GM21619 (cell line): Measurements from ENCODE around the gene RNF141.

Source experiments
- ATAC-seq: cut with Tn5 transposase; IDR thresholded peaks from one replicate; pipeline ENCODE4 v1.9.1; 2021; ENCODE audit not compliant: unreplicated experiment

RNF141 gene

DNA sequence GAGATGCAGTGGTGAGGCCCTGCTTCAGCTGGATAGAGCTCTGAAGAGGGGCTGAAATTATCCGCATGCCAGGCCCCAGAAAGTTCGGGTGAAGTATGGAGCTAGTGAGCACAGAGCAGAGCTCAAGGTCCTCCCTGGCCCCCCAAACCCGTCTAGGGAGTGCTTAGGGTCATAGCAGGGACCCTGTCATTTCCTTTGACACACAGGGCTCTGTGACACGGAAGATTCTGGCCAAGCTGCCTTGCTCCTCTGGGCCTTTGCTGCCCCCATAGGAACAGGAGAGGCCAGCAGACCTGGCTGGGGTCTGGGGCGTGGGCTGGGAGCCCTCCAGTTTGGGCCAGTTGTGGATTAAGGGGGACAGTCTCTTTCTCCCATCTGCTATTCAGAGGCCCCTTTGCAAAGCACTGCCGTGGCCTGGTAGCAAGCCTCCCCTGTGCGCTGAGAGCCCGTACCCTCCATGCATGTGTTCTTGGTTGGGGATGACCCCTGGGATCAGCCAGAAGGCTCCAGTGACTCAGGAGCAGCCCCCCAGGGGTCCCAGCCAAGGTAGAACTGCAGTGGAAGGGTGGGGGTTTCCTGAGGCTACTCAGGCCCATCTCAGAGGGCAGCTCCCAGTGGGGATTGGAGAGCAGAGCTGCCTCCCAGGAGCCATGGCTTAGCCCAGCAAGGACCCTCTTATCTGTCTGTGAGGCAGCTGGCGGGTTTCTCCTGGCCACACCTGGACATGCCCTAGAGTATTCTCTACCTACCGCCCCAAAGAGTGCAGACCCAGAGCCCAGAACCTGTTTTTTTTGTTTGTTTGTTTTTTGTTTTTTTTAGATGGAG, 42.3 kb downstream of the RNF141 start:
- no peak for ATAC-seq

DNA sequence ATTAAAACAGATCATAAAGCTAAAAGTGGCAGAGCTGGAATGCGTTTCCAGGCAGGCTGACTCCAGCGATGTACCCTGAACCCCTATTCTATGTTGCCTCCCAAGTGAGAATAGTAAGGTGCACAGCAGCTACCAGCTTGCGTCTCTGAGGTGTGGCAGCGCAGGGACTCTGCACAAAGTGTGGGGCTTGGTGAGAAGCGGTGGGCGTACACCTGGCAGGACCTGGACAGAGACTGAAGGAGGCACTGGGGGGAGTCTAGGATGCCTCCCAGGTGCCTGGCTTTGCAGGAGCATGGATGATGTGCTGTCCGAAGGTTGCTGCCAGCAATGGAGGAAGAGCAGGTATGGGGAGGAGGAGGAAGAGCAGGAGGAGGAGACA, 43.0 kb downstream of the RNF141 start:
- no peak for ATAC-seq

DNA sequence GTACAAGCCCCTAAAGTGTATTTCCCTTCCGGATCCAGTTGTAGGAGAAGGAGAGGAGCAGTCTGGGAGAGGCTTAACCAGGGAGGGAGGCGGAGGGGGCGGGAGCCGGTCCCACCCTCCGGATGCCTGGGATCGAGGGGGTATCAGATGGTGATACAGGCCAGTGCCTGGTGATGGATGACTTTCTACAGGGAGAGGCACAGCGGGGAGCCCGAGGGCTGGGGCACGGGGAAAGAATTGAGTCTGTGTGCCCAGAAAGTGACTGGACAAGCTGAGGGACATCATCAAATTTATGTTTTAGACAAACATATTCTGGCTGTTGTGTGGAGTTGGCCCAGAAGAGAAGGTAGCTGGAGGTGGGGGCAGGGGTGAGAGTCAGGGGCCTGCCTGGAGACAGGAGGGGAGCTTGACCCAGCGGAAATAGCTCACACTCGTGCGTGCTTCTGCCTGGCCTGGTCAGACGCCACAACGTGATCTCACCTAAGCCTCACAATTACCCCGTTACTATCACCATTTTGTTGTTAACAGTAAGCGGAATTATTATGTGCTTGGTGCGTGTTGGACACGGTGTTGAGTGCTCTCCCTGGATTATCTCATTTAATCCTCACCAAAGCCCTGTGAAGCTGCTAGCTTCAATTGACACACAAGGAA, 43.5 kb downstream of the RNF141 start:
- ATAC-seq: no peak

DNA sequence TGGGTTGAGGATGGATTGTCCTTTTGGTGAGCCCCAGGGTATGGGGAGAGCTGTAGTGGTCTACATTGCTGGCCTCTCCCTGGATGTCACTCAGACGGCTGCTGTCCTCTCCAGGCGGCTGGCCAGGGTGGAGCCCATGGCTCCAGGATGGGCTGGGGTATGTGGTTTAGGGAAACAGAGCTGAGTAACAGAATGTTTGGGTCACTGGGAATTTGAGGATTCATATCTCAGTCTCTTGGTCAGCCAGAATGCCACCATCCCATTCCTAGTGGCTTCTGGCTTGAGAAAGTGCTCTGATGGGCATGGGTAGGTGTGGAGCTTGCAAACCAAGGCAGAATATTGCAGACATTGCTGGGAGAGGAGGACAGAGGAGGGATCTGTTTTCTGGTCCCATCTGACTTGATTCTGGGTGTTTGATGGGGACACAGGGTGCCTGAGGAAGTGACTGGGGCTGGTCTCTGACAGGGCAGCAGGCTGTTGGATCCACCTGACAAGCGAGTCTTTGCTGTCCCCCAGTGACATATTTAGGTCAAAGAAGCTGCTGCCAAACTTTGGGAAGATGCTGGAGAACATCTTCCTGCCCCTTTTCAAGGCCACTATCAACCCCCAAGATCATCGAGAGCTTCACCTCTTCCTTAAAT, 44.6 kb downstream of the RNF141 start:
- ATAC-seq: no peak

DNA sequence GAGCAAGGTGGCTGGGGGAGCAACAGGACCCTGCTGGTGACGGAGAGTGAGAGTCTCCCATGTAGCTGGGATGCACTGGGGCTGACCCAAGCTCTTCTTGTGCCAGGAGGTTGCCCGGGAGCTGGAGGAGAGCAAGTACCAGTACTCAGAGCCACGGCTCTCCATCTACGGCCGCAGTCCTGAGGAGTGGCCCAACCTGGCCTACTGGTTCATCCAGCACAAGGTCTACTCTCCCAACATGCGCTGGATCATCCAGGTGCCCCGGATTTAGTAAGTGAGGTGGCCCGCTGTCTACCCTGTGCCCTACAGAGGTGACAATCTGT, 45.6 kb downstream of the RNF141 start:
- no peak for ATAC-seq

DNA sequence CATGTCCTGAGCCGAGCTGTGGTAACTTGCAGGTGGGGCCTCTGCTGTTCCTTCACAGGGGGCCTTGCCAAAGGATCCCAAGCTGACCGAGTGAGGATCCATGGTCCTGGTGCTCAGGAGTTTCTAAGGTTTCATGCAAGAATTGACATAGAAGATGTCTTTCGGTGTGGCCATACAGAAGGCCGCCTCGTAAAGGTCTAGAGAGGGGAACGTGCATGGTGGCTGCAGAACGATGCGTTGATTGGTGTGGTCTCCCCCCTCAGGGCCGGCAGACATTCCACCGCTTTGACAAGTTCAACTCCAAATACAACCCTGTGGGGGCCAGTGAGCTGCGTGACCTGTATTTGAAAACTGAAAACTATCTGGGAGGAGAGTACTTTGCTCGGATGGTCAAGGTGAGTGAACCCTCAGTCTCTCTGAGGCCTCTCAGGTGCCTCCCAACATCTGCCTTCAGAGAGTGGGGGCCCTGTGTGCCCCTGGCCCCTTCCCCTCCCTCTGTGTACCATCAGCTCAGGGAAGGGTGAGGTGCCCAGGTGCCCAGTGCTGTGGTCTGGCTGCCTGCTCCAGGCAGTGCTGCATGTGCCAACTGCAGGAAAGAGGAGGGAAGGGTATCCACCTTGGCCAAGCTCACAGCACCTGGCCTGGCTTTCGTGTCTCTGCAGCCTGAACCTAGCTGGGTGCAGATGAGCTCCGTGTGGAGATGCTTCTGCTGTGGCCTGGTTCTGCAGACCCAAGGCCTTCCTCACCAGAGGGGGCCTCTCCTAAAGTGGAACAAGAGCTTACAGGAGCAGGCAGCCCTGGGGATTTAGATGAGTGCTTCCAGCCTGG, 46.1 kb downstream of the RNF141 start:
- ATAC-seq: no peak

DNA sequence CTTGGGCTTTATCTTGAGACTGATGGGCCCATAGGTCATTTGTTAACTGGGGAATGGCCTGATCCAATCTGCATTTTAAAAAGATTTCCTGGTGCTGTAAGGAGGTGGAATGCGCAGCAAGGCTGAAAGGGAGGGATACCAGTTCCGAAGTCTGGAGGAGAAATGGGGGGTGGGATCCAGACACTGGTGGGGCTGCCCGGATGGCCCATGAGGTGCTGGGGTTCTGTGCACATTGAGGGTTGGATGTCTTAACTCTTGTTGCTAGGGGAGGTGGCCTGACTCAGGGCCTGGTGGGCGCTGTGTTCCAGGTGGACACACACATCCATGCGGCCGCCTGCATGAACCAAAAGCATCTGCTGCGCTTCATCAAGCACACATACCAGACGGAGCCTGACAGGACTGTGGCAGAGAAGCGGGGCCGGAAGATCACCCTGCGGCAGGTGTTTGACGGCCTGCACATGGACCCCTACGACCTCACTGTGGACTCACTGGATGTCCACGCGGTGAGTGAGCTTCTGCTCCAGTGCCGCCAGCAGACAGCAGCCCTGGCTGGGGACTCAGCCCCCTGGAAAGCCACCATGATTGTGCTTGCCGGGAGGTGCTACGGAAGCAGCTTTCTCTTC, 47.8 kb downstream of the RNF141 start:
- ATAC-seq: no peak

DNA sequence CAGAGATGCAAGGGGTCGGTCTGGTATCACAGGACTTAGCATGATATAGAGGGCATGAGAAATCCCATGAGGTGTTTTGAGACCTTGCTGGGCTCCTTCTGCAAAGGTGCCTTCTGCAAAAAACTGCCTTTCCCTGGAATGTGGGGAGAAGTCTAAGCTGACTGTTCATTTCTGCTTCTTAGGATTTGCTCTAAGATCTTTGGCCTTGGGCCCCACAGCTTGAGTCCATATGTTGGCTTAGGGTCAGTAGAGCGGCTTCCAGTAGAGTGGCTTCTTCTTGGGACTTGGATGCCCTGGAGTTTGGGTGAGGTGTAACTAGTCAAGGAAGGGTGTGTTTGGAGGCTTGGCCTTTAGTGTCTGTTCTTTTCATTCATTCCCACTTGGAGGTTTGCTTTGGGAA, 48.9 kb downstream of the RNF141 start:
- no peak for ATAC-seq

DNA sequence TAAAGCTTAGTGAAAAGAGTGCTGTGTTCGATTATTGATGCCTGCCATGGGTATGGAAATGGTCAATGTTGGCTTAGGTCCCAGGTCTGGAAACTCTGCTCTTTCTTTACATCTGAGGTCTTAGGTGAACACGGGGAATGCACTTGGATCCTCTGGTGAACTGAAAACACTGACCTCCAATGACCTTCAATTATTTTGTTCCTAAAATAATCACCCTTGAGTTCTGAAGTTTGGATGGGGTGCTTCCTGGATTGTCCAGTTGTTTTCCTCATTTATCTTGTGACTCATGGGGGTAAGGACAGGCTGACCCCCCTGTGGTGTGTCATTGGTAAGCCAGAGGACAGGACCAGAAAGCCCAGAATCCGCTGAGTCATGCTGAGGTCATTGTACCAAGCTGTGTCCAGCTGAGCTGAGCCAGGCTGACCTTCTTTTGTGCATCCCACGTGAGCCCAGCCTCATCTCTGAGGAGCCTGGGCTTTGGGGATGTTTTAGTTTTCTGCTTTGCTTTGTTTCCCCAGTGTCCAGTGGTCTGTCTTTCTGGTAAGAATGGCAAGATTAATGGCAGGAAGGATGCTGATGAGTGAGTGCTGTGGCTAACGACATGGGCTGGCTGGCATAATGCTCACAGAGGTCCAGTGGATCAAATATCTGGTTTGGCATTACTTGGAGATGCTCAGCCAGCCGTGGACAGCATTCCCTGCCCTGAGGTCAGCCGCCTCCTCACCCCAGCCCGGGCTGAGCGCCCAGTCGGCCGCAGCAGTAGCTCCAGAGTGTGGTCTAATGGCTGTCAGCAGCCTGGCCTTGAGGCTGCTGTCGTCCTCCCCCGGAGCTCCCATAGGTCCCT, 50.4 kb downstream of the RNF141 start:
- ATAC-seq: no peak

DNA sequence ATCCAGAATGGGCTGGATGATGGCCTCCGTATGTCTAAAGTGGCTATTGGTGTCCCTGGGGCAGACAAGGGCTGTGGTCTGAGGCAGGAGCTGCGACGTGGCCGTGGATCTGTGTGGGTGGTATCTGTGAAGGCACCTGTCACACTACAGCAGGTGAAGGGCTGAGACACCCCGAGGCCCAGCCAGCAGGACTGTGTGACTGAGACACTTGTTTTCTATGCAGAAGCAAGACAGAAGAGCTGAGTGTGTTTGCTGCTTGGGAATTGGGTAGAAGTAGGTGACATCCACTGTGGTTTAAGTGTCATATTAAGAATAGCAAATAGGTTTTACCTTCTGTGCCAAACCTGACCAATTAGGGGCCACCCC, 51.0 kb downstream of the RNF141 start:
- ATAC-seq: no peak

DNA sequence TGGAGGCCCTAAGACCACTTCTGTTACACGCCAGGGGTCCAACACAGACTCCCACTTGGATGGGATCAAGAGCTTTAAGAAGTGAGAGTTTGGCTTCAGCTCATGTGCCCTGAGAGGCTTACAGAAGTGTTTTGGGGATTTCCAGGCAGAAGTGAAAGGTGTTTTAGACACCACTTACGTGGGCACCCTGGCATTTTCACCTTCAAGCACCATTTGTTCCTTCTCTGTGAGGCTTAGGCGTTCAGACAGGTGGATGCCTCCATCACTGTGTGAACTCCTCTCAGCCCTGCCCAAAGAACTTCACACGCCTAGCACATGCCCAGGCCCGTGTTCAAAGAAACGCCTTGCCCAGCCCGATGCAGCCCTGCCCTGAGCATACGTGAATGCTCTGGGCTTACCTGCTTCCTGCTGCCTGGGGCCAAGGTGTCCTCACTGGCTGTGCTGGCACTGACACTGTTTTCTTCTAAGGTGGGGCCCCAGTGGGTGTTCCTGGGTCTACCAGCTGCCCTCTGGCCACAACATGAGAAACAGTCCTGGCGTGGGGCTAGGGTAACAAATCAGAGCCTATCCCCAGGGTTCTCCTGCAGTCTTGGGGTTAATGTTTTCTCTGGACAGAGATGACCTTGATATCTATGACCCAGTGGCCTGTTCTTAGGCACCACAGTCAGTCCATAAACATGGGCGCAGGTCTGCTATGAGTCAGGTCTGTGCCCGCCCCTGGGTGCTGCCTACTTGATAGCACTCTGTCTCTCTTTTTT, 51.9 kb downstream of the RNF141 start:
- ATAC-seq: peak; percentile 47

DNA sequence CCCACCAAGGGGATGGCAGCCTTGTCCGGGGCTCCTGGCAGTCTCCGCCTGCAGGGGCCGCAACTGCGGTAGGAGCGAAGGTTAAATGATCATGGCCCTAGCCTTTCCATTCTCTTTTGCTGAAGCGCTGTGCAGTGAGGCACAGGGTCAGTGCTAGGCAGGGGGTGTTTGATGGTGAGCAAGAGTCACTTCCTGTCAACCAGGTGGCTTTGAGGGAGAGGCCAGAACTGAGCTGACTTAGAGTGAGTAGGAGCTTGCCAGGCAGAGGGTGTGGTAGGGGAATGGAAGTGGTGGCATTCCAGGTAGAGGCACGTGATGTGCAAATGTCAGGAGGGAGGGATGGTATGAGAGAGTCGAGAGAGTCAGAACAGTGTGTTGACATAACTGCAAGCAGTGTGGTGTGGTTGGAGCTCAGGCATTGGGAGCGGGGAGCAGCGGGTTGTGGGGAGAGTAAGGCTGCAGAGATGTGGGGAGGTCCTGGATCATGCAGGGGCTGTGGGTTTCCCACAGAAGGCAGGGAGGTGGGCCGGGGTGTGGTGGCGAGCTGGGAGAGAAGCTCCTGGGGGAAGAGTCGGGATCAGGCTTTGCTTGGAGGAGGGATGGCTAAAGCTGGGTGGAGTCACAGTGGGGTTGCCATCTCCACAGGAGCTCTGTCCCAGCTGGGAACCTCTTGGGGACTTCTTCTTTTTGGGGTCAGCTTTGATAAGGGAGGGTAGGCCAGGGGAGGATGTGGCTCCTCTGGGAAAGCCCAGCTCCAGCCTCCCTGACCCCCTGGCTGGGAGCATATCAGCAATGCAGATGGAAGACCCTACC, 52.7 kb downstream of the RNF141 start:
- peak; percentile 19 for ATAC-seq

DNA sequence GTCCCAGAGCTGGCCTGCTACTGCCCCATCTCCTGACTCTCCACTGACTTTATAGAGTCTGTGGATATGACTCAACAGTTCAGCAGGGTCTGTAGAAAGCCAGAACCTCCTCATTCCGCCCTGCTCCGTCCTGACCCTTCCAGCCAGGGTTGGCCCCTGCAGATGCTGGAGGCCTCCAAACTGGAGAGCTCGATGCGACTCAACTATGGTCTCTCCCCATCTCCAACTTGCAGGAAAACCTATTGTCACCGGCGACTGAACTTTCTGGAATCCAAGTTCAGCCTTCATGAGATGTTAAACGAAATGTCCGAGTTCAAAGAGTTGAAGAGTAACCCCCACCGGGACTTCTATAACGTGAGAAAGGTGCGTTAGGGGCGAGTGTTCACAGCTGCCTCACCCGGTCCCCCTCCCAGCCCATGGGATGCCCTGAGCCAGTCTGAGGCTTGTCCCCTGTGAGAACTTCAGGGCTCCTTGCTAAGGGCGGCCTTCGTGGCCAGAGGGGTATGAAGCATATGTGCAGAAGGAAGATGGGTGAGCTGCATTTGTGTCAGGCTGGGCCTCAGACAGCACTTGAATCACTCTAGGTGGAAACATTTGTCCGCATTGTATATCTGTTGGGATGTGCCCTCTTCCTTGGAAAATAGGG, 53.9 kb downstream of the RNF141 start:
- no peak for ATAC-seq

DNA sequence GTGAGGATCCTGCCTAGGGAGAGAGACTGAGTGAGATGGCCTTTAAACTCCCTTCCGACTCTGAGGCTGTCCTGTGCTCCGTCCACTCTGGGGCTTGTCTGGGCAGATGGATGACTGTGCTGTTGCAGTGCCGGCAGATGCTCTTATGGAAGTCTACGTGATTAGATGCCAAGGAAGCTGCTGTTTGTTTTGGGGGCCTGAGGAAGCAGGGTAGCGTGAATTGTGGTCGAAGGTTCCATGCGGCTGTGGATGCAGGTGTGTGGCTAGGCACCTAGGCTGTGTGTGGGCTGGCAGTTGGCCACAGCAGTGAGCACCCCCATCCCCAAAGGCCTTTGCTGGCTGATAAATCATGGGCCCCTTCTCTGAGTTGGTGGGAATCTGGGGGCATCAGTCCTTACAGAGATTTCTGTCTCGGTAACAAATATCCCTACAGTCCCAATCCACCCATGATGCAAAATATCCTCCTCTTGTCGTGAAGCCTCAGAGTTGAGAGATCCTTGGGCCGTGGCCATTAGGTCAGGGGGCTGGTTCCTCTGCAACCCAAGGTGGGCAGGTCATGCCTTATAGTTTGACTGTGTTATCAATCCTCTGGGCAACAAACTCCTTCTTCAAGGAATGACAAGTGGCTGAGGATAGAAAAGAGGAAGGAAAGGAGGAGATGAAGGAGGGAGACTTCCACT, 54.7 kb downstream of the RNF141 start:
- ATAC-seq: no peak

DNA sequence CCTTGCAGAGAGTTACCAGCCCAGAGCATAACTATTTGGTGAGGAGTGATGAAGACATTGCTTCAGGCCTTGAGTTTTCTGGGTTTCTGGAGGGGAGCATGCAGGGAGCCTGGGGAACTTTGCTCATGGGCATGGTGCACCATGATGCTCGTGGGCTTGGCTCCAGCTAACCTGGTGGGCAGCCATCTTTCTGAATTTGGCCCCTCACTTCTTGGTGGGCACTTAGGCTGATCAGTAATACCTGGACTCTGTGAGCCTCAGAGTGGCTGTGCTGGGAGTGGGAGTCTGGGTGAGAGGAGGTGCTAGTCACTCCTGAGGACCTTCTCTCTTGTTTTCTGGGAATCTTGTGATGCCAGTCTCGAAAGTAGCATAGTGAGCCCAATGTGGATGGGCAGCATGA, 55.3 kb downstream of the RNF141 start:
- no peak for ATAC-seq

DNA sequence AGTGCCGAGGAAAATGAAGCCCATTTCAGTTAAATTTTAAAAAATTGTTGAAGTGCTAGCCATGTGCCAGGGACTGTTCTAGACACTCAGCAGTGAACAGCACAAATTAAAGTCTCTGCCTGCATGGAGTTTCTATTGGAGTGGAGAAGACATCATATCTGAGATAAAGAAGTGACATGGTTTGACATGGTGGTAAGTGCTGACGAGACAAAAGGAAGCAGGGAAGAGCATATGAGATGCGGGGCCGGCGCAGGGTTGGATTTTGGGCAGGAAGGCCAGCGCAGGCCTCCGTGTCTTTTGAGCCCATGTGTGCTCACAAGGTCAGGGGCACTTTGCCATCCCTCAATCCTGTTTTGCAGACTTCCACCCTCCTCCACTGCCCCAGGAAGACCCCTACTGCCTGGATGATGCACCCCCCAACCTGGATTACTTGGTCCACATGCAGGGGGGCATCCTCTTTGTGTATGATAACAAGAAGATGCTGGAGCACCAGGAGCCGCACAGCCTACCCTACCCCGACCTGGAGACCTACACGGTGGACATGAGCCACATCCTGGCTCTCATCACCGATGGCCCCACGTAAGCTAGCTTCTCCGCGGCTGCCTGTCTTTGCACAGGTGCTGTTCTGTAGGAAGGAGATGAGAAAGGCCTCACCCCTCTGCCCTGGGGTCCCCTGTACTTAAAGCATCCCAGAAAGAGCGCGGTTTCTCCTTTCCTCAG, 56.4 kb downstream of the RNF141 start:
- ATAC-seq: no peak

DNA sequence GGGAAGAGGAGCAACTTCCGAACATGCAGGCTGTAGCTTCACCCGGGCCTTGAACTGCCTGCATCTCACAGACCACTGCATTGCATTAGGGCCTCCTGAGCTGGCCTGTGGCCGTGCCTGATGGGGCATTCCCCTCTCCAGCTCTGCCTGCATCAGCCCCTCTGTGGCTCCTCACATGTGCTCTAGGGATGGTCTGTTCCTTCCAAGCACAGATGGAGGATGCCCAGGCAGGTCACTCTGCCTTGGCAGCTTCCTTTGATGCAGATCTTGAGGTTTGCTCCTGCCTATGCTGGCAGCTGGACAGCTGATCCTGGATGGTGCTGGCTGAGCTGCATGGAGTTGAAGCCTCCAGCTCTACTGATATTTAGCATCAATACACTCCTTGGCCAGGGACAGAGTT, 57.4 kb downstream of the RNF141 start:
- ATAC-seq: no peak
